Testis (tissue), 3 donors: Measurements from ENCODE around the gene ATRNL1. TPM values are rescaled to one million over a fixed set of nuclear protein-coding genes. Genes with fewer than 3 reads are reported as not detected.

Experiments used
- DNase-seq: peaks from one replicate; pipeline ENCODE4 v3.0.0-alpha.2; 2019
- H3K27ac ChIP-seq, 2 donors: fragments of 200-600 bp; sonication (generic); one replicate each; pipeline ENCODE4 v1.5.1; 2019
- H3K27me3 ChIP-seq: fragments of 200-600 bp; sonication (generic); one replicate; pipeline ENCODE4 v1.5.1; 2019
- H3K36me3 ChIP-seq: fragments of 200-600 bp; sonication (generic); one replicate; pipeline ENCODE4 v1.5.1; 2017; ENCODE audit warnings: low read depth; ENCODE audit errors: missing control alignments
- H3K4me1 ChIP-seq: fragments of 200-600 bp; sonication (generic); one replicate; pipeline ENCODE4 v1.5.1; 2019
- H3K4me3 ChIP-seq, 2 donors: fragments of 200-600 bp; sonication (generic); one replicate each; pipeline ENCODE4 v1.5.1; 2017 to 2019
- H3K9me3 ChIP-seq: fragments of 200-600 bp; sonication (generic); one replicate; pipeline ENCODE4 v1.5.1; 2017
- CTCF ChIP-seq, 3 experiments: fragments of 450-650 bp in 2 of 3; fragments of 200-600 bp in 1 of 3; sonication (generic) in 1 of 3; IDR thresholded peaks; one replicate each; pipeline ENCODE4 v1.5.1; 2016 to 2019; ENCODE audit warnings: antibody characterized with exemption in 3 of 3, mild to moderate bottlenecking in 2 of 3, moderate library complexity in 1 of 3
- POLR2A ChIP-seq: fragments of 450-650 bp; IDR thresholded peaks from one replicate; pipeline ENCODE4 v1.6.1; 2017; ENCODE audit warnings: antibody characterized with exemption, mild to moderate bottlenecking, moderate library complexity
- WGBS, 2 donors: methylation state at CpG; one replicate each; pipeline ENCODE4 v1.1.5; 2018; 5-methylcytosine and 5-hydroxymethylcytosine counted together
- intact Hi-C: fragments of 100-400 bp; cut with DNase I; formaldehyde crosslinking; loops from one replicate; pipeline ENCODE4 v1.15.1; 2023; ENCODE audit warnings: low total_unique reads
- polyA plus RNA-seq: library from polyadenylated mRNA; stranded (reverse); fragments of 350-450 nt; fragmentation: Illumina TruSeq; extraction: RNeasy Lipid Tissue Mini Kit (QIAGEN cat#74804); gene quantifications from one replicate; pipeline ENCODE4 v1.2.3, GENCODE V29; 2014; ENCODE audit warnings: low read depth, low replicate concordance; ENCODE audit not compliant: insufficient read depth
- total RNA-seq, 2 donors: library from RNA; depleted of rRNA; stranded (reverse); fragments of >200 nt; gene quantifications; one replicate each; pipeline ENCODE4 v1.2.3, GENCODE V29; 2016

Gene ATRNL1
- total and polyA plus RNA-seq, 3 donors from 2014 or later, result 32.4 to 61.3 (median 45.7) TPM

DNA sequence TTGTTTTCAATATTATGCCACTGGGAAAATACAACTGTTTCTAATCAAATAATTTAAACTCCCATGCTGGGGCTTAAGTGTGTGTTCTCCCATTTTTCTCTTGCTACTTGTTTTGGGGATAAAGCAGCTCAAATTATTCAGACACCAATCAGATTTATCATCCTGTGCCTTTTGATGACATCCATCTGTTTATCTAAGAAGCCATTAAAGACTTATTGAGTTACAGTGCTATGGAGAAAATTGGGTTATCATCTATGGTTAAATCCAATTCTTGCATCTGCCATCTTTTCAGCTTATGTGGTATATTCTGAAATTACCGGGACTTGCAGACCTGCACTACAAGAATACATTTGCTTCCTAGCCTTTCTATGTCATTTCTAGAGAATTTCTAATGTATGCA lies 778.7 kb downstream of the ATRNL1 start:
- H3K36me3 ChIP-seq, result no peaks in the 10 kb centered on the region
- 97% methylated on average over 1 of the region's 1 CpG for WGBS, 2 donors
- TF ChIP-seq CTCF (IDR thresholded peaks at IDR 0.05), result no peak
- no peak for TF ChIP-seq POLR2A
- DNase-seq, result no peak
- intact Hi-C loops, result no loop called here
- no peak overlapping the region for H3K27ac ChIP-seq
- no peaks in the 10 kb centered on the region for H3K27me3 ChIP-seq
- no peaks in the 10 kb centered on the region for H3K9me3 ChIP-seq
- no peak overlapping the region for H3K4me3 ChIP-seq
- H3K4me1 ChIP-seq, result peaks cover 5% of the 10 kb centered on the region

GRCh38 chr10:115875172-115875571 lies 782.0 kb downstream of the ATRNL1 start:
- Histone ChIP-seq H3K27ac (no peak overlapping the region), H3K4me3 (no peak overlapping the region), H3K27me3 (no peaks in the 10 kb centered on the region), H3K36me3 (no peaks in the 10 kb centered on the region), H3K9me3 (no peaks in the 10 kb centered on the region), H3K4me1 (no peaks in the 10 kb centered on the region)
- intact Hi-C loops, result no loop called here
- no peak for TF ChIP-seq CTCF (IDR thresholded peaks at IDR 0.05)
- TF ChIP-seq POLR2A, result no peak
- no peak for DNase-seq
- WGBS, 2 donors, result 91 to 94% methylated on average over 2 of the region's 2 CpGs

DNA sequence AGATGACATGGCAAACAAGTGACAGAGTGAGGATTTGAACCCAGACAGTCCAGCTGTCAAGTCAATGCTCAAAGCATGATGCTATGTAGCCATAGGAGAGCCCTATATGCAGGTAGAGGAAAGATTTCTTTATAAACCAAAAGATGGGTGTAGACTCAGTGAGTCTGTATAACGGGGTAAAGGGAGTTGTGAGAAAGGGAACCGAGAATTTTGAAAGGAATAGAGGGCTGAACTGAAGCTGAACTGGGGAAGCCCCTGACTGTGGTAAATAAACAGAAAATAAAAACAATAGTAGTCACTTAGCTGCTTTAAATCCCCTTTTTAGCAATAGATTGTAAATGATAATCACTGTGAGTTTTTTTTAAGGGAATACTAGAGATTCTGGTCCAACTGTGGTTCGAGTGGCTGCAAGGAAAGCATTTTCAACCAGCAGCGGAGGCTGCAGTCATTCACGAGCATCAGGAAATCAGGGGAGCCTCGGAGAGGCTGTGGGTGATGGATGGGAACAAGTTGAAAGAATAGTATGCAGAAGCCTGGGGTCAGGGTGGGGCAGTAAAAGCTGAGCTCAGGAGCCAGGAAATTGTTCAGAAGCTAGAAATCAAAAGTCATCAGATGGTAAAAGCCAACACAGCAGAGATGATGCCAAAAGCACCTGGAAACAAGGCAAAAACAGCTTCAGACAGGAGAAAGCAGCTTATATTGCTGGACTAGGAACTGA lies 786.4 kb downstream of the ATRNL1 start:
- H3K4me3 ChIP-seq, result no peak overlapping the region
- DNase-seq, result no peak
- no peak for TF ChIP-seq POLR2A
- no peak for TF ChIP-seq CTCF (IDR thresholded peaks at IDR 0.05)
- H3K9me3 ChIP-seq, result no peaks in the 10 kb centered on the region
- no peaks in the 10 kb centered on the region for H3K4me1 ChIP-seq
- 71 to 73% methylated on average over 6 of the region's 6 CpGs for WGBS, 2 donors
- no peak overlapping the region for H3K27ac ChIP-seq
- H3K36me3 ChIP-seq, result no peaks in the 10 kb centered on the region
- intact Hi-C loops, result no loop called here
- no peaks in the 10 kb centered on the region for H3K27me3 ChIP-seq

GRCh38 chr10:115882021-115882420 lies 788.9 kb downstream of the ATRNL1 start:
- no peaks in the 10 kb centered on the region for H3K4me1 ChIP-seq
- DNase-seq, result no peak
- no peak for TF ChIP-seq CTCF (IDR thresholded peaks at IDR 0.05)
- TF ChIP-seq POLR2A, result no peak
- H3K9me3 ChIP-seq, result no peaks in the 10 kb centered on the region
- H3K4me3 ChIP-seq, result no peak overlapping the region
- no peaks in the 10 kb centered on the region for H3K27me3 ChIP-seq
- H3K27ac ChIP-seq, result no peak overlapping the region
- no peaks in the 10 kb centered on the region for H3K36me3 ChIP-seq
- 91 to 92% methylated on average over 4 of the region's 4 CpGs for WGBS, 2 donors
- intact Hi-C loops, result no loop called here

DNA sequence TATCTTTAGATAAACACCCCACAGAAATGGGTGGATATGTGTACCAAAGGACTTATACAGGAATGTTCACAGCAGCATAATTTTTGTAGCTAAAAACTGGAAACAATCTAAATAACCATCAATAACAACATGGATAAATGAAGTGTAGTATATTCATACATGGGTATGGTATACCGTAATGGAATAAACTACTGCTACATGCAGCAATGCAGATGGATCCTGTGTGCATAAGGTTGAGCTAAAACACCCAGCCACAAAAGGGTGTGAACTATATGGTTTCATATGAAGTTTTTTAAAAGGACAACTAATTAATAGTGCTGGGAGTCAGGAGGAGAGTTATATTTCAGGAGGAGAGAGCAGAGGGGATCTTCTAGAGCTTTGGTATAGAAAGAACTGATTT lies 790.2 kb downstream of the ATRNL1 start:
- TF ChIP-seq POLR2A (no peak), CTCF (IDR thresholded peaks at IDR 0.05) (no peak)
- H3K27ac ChIP-seq, result no peak overlapping the region
- no peaks in the 10 kb centered on the region for H3K36me3 ChIP-seq
- H3K27me3 ChIP-seq, result no peaks in the 10 kb centered on the region
- H3K9me3 ChIP-seq, result no peaks in the 10 kb centered on the region
- intact Hi-C loops, result no loop called here
- 91 to 96% methylated on average over 1 of the region's 1 CpG for WGBS, 2 donors
- DNase-seq, result no peak
- no peak overlapping the region for H3K4me3 ChIP-seq
- H3K4me1 ChIP-seq, result no peaks in the 10 kb centered on the region
